GM23338 (cell line): ENCODE data around the gene NDNF. TPM values are rescaled to one million over a fixed set of nuclear protein-coding genes. Genes with fewer than 3 reads are reported as not detected.

Experiments used
- ATAC-seq: fragments of 200-7000 bp; cut with Tn5 transposase; 3 replicates; pipeline ENCODE4 v1.9.1; 2020
- DNase-seq: peaks from one replicate; pipeline ENCODE4 v3.0.0-alpha.2; 2015; ENCODE audit warnings: low spot score
- H2AFZ ChIP-seq: fragments of 200-600 bp; sonication (generic); 2 replicates; pipeline ENCODE4 v1.8.0; 2016; ENCODE audit warnings: antibody characterized with exemption, mild to moderate bottlenecking, moderate library complexity
- H3F3A ChIP-seq: fragments of 200-600 bp; sonication (generic); replicated peaks from 2 replicates; pipeline ENCODE4 v1.8.0; 2017; ENCODE audit warnings: antibody characterized with exemption, mixed run types, low read depth
- H3K27ac ChIP-seq: fragments of 200-600 bp; sonication (generic); 2 replicates; pipeline ENCODE4 v1.6.1; 2016; ENCODE audit warnings: low read depth
- H3K27me3 ChIP-seq: fragments of 200-600 bp; sonication (generic); 2 replicates; pipeline ENCODE4 v1.8.0; 2016; ENCODE audit warnings: mild to moderate bottlenecking, mixed run types, moderate library complexity; ENCODE audit not compliant: insufficient read depth
- H3K36me3 ChIP-seq: fragments of 200-600 bp; sonication (generic); 2 replicates; pipeline ENCODE4 v1.8.0; 2016; ENCODE audit warnings: mild to moderate bottlenecking; ENCODE audit not compliant: insufficient read depth
- H3K4me1 ChIP-seq: fragments of 200-600 bp; sonication (generic); 2 replicates; pipeline ENCODE4 v1.8.0; 2016; ENCODE audit warnings: mild to moderate bottlenecking, moderate library complexity; ENCODE audit not compliant: insufficient read depth
- H3K4me2 ChIP-seq: fragments of 200-600 bp; sonication (generic); 2 replicates; pipeline ENCODE4 v1.7.1; 2017; ENCODE audit warnings: mixed run types
- H3K4me3 ChIP-seq: fragments of 200-600 bp; sonication (generic); 2 replicates; pipeline ENCODE4 v1.6.1; 2016; ENCODE audit warnings: mixed run types
- H3K79me2 ChIP-seq: fragments of 200-600 bp; sonication (generic); replicated peaks from 2 replicates; pipeline ENCODE4 v1.8.0; 2017; ENCODE audit warnings: mild to moderate bottlenecking; ENCODE audit not compliant: insufficient read depth
- H3K9me2 ChIP-seq: fragments of 200-600 bp; sonication (generic); 2 replicates; pipeline ENCODE4 v1.8.0; 2017; ENCODE audit not compliant: insufficient read depth
- H4K20me1 ChIP-seq: fragments of 200-600 bp; sonication (generic); replicated peaks from 2 replicates; pipeline ENCODE4 v1.8.0; 2017; ENCODE audit warnings: mild to moderate bottlenecking; ENCODE audit not compliant: insufficient read depth
- H3K27ac Mint-ChIP-seq: 2 replicates; pipeline ENCODE4 v1.8.0; 2020; ENCODE audit warnings: inconsistent platforms, mild to moderate bottlenecking, moderate library complexity, mixed read lengths
- H3K27me3 Mint-ChIP-seq: 3 replicates; pipeline ENCODE4 v1.8.0; 2022; ENCODE audit warnings: low read depth, mild to moderate bottlenecking, moderate library complexity, mixed read lengths, inconsistent platforms; ENCODE audit not compliant: insufficient read depth, poor library complexity
- H3K36me3 Mint-ChIP-seq: 3 replicates; pipeline ENCODE4 v1.8.0; 2021; ENCODE audit warnings: low read depth, mild to moderate bottlenecking, inconsistent platforms, moderate library complexity, mixed read lengths
- H3K4me1 Mint-ChIP-seq: 3 replicates; pipeline ENCODE4 v1.8.0; 2020; ENCODE audit warnings: mild to moderate bottlenecking, inconsistent platforms, mixed read lengths
- H3K4me3 Mint-ChIP-seq: 3 replicates; pipeline ENCODE4 v1.8.0; 2021; ENCODE audit warnings: moderate library complexity, mild to moderate bottlenecking, inconsistent platforms, mixed read lengths
- H3K9me3 Mint-ChIP-seq: 3 replicates; pipeline ENCODE4 v1.8.0; 2020; ENCODE audit warnings: moderate library complexity, mild to moderate bottlenecking, inconsistent platforms, mixed read lengths
- CREB1 ChIP-seq: fragments of 250-450 bp; sonication (Bioruptor Pico); IDR thresholded peaks from 2 replicates; pipeline ENCODE4 v1.5.0; 2020; ENCODE audit warnings: low read depth, mild to moderate bottlenecking, moderate library complexity
- ETS1 ChIP-seq: IDR thresholded peaks from 2 replicates; pipeline ENCODE4 v1.6.1; 2016; ENCODE audit warnings: antibody characterized with exemption
- EZH2 ChIP-seq: fragments of 200-600 bp; sonication (generic); IDR thresholded peaks from one replicate; pipeline ENCODE4 v1.8.0; 2017; ENCODE audit warnings: antibody characterized with exemption, mild to moderate bottlenecking, low read depth; ENCODE audit not compliant: unreplicated experiment
- EZH2phosphoT487 ChIP-seq: fragments of 200-600 bp; sonication (generic); IDR thresholded peaks from one replicate; pipeline ENCODE4 v1.8.1; 2018; ENCODE audit warnings: antibody characterized with exemption; ENCODE audit not compliant: unreplicated experiment
- JUNB ChIP-seq: IDR thresholded peaks from one replicate; pipeline ENCODE4 v1.6.1; 2016; ENCODE audit warnings: antibody characterized with exemption; ENCODE audit not compliant: unreplicated experiment
- NANOG ChIP-seq: IDR thresholded peaks from 2 replicates; pipeline ENCODE4 v1.6.1; 2016; ENCODE audit warnings: antibody characterized with exemption, borderline replicate concordance
- POLR2AphosphoS5 ChIP-seq: IDR thresholded peaks from 2 replicates; pipeline ENCODE4 v1.6.1; 2016; ENCODE audit warnings: antibody characterized with exemption, low read depth
- REST ChIP-seq: IDR thresholded peaks from one replicate; pipeline ENCODE4 v1.6.1; 2018; ENCODE audit warnings: antibody characterized with exemption; ENCODE audit not compliant: unreplicated experiment
- STAT1 ChIP-seq: IDR thresholded peaks from one replicate; pipeline ENCODE4 v1.6.1; 2016; ENCODE audit warnings: antibody characterized with exemption; ENCODE audit not compliant: unreplicated experiment
- ZNF114 ChIP-seq: fragments of 250-450 bp; sonication (Bioruptor Pico); IDR thresholded peaks from 2 replicates; pipeline ENCODE4 v1.5.0; 2020; ENCODE audit warnings: mild to moderate bottlenecking, moderate library complexity
- ZNF331 ChIP-seq: fragments of 250-450 bp; sonication (Bioruptor Pico); IDR thresholded peaks from 2 replicates; pipeline ENCODE4 v1.5.0; 2020; ENCODE audit warnings: low read depth, mild to moderate bottlenecking, moderate library complexity
- polyA plus RNA-seq: library from polyadenylated mRNA; unstranded; fragments of >200 nt; fragmentation: Nextera tagmentation; extraction: Ambion mirVana; gene quantifications from 2 replicates; pipeline ENCODE4 v1.2.1, GENCODE V29; 2016
- total RNA-seq: library from RNA; depleted of rRNA; stranded (reverse); fragments of >200 nt; shearing (Covaris generic); gene quantifications from 2 replicates; pipeline ENCODE4 v1.2.3, GENCODE V29; 2014
- TF ChIP-seq, protein P1 (sequence below), 2 experiments: fragments of 200-600 bp in 1 of 2; sonication (generic) in 1 of 2; conservative IDR thresholded peaks; 2 replicates each; pipeline versions ENCODE4 v1.5.1 to v1.6.1; 2016 to 2017; ENCODE audit warnings: antibody characterized with exemption in 2 of 2, low read depth in 2 of 2, mild to moderate bottlenecking in 2 of 2, moderate library complexity in 1 of 2
- TF ChIP-seq, protein P2 (sequence below): fragments of 250-450 bp; sonication (Bioruptor Pico); IDR thresholded peaks from 2 replicates; pipeline ENCODE4 v1.5.0; 2020; ENCODE audit warnings: mild to moderate bottlenecking, moderate library complexity

NDNF gene
- total and polyA plus RNA-seq, 2 experiments from 2014 or later, result 0.31 to 0.73 TPM

DNA sequence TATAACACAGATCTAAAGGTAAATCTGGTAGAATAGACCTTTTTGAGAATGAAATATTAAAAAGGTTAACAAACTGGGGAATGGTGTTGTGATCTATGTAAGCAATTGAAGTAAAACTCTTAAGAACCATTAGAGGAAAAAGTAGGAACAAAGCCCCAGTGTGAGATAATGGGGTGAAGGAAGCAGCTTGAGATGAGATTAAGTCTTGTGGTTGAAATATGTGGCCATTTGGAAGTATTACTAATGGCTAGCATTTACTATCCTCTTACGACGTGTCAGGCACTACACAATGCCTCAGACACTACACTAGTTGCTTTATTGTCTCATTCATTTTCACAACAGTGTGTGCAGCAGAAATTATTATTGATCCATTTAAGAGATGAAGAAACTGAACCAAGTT is 25.9 kb upstream of the NDNF start:
- Histone ChIP-seq H3K4me3 (no peak overlapping the region), H2AFZ (no peak overlapping the region), H3K27ac (no peak overlapping the region), H3K4me1 (no peaks in the 10 kb centered on the region), H3K27me3 (no peaks in the 10 kb centered on the region), H4K20me1 (no peaks in the 10 kb centered on the region), H3F3A (no peaks in the 10 kb centered on the region), H3K36me3 (no peaks in the 10 kb centered on the region), H3K79me2 (no peaks in the 10 kb centered on the region), H3K9me2 (no peaks in the 10 kb centered on the region), H3K4me2 (no peak overlapping the region)
- Mint-ChIP-seq H3K27ac (no peak overlapping the region), H3K9me3 (no peaks in the 10 kb centered on the region), H3K4me1 (no peaks in the 10 kb centered on the region), H3K4me3 (no peak overlapping the region), H3K36me3 (no peaks in the 10 kb centered on the region), H3K27me3 (peaks cover 2% of the 10 kb centered on the region)
- ATAC-seq (no peak), DNase-seq (no peak)
- TF ChIP-seq CREB1 (CRISPR knock-in tag) (no peak), STAT1 (no peak), ZNF331 (CRISPR knock-in tag) (no peak), EZH2phosphoT487 (no peak), ETS1 (no peak), JUNB (no peak), ZNF114 (CRISPR knock-in tag) (no peak), POLR2AphosphoS5 (no peak), REST (no peak), NANOG (no peak), EZH2 (no peak)
- TF ChIP-seq, protein P1, sequence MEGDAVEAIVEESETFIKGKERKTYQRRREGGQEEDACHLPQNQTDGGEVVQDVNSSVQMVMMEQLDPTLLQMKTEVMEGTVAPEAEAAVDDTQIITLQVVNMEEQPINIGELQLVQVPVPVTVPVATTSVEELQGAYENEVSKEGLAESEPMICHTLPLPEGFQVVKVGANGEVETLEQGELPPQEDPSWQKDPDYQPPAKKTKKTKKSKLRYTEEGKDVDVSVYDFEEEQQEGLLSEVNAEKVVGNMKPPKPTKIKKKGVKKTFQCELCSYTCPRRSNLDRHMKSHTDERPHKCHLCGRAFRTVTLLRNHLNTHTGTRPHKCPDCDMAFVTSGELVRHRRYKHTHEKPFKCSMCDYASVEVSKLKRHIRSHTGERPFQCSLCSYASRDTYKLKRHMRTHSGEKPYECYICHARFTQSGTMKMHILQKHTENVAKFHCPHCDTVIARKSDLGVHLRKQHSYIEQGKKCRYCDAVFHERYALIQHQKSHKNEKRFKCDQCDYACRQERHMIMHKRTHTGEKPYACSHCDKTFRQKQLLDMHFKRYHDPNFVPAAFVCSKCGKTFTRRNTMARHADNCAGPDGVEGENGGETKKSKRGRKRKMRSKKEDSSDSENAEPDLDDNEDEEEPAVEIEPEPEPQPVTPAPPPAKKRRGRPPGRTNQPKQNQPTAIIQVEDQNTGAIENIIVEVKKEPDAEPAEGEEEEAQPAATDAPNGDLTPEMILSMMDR (conservative IDR thresholded peaks at IDR 0.05; ENCODE audit: low read depth in 2 of 2), result no peak
- TF ChIP-seq, protein P2, sequence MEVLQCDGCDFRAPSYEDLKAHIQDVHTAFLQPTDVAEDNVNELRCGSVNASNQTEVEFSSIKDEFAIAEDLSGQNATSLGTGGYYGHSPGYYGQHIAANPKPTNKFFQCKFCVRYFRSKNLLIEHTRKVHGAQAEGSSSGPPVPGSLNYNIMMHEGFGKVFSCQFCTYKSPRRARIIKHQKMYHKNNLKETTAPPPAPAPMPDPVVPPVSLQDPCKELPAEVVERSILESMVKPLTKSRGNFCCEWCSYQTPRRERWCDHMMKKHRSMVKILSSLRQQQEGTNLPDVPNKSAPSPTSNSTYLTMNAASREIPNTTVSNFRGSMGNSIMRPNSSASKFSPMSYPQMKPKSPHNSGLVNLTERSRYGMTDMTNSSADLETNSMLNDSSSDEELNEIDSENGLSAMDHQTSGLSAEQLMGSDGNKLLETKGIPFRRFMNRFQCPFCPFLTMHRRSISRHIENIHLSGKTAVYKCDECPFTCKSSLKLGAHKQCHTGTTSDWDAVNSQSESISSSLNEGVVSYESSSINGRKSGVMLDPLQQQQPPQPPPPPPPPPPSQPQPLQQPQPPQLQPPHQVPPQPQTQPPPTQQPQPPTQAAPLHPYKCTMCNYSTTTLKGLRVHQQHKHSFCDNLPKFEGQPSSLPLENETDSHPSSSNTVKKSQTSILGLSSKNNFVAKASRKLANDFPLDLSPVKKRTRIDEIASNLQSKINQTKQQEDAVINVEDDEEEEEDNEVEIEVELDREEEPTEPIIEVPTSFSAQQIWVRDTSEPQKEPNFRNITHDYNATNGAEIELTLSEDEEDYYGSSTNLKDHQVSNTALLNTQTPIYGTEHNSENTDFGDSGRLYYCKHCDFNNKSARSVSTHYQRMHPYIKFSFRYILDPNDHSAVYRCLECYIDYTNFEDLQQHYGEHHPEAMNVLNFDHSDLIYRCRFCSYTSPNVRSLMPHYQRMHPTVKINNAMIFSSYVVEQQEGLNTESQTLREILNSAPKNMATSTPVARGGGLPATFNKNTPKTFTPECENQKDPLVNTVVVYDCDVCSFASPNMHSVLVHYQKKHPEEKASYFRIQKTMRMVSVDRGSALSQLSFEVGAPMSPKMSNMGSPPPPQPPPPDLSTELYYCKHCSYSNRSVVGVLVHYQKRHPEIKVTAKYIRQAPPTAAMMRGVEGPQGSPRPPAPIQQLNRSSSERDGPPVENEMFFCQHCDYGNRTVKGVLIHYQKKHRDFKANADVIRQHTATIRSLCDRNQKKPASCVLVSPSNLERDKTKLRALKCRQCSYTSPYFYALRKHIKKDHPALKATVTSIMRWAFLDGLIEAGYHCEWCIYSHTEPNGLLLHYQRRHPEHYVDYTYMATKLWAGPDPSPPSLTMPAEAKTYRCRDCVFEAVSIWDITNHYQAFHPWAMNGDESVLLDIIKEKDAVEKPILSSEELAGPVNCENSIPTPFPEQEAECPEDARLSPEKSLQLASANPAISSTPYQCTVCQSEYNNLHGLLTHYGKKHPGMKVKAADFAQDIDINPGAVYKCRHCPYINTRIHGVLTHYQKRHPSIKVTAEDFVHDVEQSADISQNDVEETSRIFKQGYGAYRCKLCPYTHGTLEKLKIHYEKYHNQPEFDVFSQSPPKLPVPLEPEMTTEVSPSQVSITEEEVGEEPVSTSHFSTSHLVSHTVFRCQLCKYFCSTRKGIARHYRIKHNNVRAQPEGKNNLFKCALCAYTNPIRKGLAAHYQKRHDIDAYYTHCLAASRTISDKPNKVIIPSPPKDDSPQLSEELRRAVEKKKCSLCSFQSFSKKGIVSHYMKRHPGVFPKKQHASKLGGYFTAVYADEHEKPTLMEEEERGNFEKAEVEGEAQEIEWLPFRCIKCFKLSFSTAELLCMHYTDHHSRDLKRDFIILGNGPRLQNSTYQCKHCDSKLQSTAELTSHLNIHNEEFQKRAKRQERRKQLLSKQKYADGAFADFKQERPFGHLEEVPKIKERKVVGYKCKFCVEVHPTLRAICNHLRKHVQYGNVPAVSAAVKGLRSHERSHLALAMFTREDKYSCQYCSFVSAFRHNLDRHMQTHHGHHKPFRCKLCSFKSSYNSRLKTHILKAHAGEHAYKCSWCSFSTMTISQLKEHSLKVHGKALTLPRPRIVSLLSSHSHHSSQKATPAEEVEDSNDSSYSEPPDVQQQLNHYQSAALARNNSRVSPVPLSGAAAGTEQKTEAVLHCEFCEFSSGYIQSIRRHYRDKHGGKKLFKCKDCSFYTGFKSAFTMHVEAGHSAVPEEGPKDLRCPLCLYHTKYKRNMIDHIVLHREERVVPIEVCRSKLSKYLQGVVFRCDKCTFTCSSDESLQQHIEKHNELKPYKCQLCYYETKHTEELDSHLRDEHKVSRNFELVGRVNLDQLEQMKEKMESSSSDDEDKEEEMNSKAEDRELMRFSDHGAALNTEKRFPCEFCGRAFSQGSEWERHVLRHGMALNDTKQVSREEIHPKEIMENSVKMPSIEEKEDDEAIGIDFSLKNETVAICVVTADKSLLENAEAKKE (CRISPR knock-in tag), result no peak
